Medulla oblongata (tissue), 1 donor: ENCODE results near the gene CCDC87.
"Not testable (repeated sequence)": the region's sequence is repeated elsewhere in the genome, so short reads cannot be mapped to it uniquely, and the experiment has no call there.

Source experiments
- DNase-seq: peaks from one replicate; pipeline ENCODE4 v3.0.0-alpha.2; 2015; ENCODE audit errors: extremely low spot score

The CCDC87 gene

DNA sequence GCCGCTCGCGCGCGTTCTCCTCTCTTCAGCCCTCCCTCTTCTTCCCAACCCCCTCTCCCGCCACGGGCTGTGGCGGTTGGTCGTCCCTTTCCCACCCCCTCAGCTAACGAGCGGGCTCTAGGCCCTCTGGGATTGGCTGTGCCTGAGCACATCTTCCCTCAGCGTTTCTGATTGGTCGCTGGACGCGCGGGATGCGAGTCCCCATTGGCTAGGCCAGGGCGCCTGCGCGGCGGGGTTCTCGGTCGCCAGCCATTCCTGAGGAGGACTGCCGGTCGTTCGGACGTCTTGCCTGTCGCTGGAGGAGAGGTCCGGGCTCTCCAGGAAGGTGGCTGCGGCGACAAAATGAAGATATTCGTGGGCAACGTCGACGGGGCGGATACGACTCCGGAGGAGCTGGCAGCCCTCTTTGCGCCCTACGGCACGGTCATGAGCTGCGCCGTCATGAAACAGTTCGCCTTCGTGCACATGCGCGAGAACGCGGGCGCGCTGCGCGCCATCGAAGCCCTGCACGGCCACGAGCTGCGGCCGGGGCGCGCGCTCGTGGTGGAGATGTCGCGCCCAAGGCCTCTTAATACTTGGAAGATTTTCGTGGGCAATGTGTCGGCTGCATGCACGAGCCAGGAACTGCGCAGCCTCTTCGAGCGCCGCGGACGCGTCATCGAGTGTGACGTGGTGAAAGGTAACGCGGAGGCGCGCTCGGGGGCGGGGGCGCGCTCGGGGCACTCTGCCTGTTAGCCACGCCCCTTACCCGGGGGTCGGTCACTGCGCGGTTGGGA, 23.7 kb upstream of the CCDC87 start, which contains the start of gene RBM14:
TSS of gene RBM14 (plus strand) at position 252 of the 776 bp plus-strand sequence. CDS start at position 343, 91 bp downstream.
- DNase-seq = peak; percentile 100

DNA sequence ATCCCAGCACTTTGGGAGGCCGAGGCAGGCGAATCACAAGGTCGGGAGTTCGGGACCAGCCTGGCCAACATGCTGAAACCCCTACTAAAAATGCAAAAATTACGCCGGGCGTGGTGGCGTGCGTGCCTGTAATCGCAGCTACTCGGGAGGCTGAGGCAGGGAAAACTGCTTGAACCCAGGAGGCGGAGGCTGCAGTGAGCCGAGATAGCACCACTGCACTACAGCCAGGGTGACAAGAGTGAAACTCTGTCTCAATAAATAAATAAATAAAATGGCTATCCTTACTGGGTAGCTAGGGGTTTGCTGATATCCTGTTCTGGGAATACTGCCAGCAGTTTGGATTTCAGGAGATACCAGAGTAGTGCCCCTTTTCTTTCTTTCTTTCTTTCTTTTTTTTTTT, 21.2 kb upstream of the CCDC87 start:
- no peak for DNase-seq

DNA sequence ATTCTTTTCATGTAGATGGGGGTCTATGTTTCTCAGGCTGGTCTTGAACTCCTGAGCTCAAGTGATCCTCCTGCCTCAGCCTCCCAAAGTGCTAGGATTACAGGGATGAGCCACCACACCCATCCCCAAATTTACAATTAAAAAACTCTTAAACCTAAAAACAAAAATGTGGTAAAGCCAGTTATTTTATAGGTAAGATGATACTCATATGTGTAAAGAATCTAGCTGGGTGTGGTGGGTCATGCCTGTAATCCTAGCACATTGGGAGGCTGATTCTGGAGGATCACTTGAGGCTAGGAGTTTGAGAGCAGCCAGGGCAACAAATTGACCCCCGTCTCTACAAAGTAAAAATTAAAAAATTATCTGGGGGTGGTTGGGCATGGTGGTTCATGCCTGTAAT, 19.6 kb upstream of the CCDC87 start:
- no peak for DNase-seq

DNA sequence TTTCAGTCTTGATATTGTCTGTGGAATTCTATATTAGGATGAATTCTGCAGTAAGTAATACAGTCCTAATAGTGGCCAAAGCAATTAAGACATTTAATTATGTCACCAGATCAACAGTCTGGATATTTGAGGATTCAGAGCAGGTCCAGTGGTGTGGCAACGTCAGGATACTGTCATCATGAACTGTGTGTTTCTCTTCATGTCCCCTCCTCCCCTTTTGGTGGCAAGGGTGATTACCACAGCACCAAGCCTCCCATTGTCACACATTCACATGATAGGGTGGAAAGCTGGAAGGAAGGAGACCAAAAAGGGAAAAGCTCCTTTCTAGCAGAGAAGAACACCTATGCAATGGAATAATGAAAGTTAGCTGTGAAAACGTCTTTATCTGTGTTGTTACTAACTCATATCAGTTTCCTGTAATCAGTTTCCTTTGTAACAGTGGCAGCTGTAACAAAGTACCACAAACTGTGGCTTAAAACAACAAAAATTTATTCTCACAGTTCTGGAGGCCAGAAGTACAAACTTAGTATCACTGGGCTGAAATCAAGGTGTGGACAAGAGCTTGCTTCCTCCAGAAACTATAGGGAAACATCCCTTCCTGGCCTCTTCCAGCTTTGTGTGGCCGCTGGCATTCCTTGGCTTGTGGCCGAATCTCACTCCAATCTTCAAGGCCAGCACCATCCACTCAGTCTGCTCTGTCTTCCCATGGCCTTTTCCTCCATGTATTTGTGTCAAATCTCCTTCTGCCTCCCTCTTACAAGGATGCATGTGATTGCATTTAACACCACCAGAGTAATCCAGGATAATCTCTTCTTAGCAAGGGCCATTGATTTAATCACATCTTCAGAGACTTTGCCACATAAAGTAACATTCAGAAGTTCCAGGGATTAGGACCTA, 17.1 kb upstream of the CCDC87 start:
- no peak for DNase-seq

DNA sequence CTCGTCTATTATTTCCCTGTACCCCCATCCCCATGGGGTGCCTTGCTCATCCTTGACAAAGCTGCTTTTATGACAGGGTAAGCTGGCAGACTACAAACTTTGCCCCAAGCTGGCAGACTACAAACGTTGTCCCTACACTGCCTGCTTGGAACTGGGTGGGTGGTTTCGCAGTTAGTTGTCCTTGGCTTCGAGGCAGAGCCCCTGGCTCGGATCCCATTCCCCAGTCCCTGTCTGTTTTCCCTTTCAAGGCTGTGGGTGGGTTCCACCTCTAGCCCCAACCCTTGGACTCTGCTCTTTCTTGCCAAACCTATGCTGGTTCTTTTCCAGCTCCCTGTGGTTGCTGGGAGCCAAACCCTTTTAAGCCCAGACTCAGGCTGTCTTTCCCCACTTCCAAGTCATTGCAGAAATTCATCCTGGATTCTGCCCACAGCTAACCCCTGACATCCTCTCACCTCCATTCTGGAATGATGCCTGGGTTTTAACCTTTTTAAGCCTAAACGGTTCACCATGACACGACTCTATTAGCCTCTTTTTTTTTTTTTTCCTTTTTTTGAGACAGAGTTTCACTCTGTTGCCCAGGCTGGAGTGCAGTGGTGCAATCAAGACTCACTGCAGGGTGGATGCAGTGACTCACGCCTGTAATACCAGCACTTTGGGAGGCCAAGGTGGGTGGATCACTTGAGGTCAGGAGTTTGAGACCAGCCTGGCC, 14.4 kb upstream of the CCDC87 start:
- DNase-seq = peak; percentile 87

DNA sequence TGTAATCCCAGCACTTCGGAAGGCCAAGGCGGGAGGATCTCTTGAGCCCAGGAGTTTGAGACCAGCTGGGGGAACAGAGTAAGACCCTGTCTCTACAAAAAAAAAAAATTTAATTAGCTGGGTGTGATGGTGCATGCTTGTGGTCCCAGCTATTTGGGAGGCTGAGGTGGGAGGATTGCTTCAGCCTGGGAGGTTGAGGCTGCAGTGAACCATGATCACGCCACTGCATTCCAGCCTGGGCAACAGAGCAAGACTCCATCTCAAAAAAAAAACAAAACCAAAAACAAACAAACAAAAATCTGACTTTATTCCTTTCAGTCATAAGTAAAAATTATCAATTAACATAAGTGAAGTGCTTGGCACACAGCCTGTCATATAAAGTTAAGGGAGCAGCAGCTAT, 13.7 kb upstream of the CCDC87 start:
- not testable (repeated sequence) for DNase-seq

DNA sequence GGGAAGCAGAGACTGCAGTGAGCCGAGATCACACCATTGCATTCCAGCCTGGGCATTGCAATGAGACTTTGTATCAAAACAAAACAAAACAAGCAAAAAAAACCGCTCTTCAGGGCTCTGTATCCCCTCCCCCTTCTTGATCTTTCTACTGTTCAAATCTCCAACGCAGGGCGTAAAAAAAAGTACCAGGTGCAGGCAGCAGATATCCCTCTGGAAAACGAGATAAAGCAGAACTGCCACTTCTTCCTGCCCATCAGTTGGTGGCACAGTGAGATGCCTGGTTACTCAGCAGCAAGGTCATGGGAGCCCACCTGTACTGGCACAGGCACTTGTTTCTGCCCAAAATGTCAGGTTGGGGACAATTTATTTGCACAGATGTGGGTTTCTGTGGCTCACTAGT, 11.3 kb upstream of the CCDC87 start:
- no peak for DNase-seq

DNA sequence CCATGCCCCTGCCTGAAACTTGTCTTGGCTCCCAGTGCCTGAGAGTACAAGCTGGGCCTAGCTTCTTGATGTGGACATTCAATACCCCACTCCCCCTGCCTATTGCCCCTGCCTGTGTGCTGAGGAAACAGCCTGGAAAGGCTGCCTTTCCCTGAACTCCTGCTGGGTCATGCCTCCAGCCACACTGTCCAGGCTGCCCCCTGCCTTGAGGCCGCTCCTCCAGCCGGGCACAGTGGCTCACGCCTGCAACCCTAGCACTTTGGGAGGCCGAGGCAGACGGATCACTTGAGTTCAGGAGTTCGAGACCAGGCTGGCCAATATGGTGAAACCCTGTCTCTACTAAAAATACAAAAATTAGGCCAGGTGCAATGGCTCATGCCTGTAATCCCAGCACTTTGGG, 10.2 kb upstream of the CCDC87 start:
- DNase-seq = no peak

DNA sequence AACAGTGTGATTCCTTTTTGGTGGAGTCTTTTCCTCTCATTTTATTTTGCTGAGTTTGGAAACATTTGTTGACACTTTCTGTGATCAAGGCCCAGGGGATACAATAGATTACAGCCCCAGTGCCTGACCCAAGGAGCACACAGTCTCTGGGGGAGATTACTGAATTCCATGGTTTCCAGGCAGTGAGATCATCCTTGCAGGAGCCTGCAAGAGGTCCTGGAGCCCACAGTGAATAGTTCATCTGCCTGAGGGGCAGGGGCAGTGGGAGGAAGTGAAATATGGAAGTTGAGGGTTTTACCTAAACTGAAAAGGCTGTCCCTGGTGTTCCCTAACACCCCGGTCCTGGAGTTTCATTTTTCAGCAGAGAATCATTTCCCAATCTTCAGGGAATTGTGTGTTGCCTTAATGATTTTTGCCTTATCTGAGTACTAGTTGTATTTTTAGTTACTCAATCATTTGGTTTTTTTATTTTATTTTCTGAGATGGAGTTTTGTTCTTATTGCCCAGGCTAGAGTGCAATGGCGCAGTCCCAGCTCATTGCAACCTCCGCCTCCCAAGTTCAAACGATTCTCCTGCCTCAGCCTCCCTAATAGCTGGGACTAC, 7.9 kb upstream of the CCDC87 start:
- DNase-seq = no peak

DNA sequence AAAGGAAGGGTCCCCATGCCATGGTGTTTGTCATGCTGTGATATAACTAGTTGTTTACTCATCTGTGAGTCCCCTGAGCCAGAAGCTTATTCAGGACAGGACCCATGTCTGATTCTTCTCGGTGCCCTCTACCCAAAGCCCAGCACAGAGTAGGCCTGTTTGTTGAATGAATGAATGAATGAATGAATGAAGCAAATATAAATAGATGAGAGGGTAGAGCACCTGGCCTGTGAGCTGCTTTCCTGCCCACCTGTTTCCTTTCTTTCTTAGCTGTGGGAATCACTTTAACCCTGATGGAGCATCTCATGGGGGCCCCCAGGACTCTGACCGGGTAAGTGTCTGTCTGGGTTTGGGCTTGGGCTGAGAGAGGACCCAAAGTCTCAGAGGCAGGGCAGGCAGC, 7.4 kb upstream of the CCDC87 start:
- no peak for DNase-seq

DNA sequence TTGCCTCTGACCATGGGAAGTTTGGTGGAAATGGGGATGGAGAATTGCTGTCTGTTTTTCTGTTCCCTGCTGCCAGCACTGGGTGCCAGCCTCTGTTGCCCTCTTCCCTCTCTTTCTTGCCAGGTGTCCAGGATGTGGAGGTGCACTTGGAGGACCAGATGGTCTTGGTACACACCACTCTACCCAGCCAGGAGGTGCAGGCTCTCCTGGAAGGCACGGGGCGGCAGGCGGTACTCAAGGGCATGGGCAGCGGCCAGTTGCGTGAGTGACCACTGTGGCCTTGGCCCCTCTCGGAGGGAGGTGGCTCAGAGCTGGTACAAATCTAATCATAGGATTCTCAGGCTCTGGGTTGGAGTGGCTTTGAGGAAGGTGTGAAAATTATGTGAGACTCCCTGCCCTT, 6.1 kb upstream of the CCDC87 start:
- no peak for DNase-seq

DNA sequence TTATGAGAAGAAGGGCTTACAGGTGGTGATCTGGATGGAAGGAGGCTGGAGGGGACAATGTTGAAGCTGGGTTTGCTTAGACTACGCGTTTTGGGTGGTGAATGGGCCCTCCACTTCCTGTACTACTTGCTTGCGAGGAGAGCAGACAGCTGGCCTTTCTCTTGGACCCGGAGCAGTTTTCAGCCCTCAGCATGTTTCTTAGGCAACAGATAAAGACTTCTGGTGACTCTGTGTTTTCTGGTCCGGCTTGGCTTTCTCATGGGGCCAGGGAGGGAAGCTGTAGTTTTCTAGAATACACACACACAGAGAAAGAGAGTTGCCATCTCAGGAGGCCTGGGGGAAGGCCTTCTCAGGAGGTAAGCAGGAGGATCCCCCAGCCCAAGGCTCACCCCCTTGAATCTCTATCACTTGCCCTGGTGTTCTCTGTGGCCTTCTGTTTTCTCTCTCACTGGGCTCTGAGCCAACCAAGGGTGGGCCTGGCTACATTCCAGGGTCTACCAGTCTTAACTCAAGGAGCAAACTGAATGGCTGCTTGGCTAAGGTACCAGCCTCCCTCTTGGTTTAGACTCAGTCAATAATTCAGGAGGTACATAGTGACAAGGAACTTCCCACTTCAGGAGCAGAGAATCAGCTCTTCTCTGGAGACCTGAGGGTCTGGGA, 2.5 kb upstream of the CCDC87 start:
- DNase-seq = peak; percentile 65

DNA sequence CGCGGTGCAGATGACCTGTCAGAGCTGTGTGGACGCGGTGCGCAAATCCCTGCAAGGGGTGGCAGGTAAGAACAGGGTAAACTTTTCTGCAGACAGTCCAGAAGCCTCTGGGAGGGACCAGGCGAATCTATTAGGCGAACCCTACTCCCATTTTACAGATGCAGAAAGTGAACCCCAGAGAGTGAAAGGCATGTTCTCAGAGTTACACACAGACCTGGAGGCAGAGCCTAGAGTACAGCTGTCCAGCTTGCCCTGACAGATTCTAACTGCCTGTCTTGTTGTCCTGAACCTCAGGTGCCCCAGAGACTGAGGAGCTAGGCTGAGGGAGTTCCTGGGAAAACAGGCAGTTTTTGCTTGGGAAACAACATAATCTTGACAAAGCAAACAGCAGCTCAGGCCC, 787 bp upstream of the CCDC87 start:
- DNase-seq = no peak

DNA sequence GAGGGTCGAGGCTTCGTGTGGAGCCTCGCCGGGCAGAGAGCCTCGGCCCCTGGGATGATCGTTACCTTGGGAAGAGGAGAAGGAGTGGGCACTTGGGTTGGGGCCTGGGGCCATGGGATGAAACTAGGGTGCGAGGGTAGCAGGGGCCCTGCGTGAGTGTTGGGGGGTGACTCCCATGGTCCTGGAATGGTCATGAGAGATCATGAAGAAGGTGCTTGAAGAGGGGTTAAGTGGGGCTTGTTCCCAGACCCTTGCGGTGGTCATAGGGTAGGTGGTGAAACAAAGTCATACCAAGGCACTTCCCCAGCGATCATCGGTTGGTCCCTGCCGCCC, 406 bp upstream of the CCDC87 start:
- DNase-seq = no peak

DNA sequence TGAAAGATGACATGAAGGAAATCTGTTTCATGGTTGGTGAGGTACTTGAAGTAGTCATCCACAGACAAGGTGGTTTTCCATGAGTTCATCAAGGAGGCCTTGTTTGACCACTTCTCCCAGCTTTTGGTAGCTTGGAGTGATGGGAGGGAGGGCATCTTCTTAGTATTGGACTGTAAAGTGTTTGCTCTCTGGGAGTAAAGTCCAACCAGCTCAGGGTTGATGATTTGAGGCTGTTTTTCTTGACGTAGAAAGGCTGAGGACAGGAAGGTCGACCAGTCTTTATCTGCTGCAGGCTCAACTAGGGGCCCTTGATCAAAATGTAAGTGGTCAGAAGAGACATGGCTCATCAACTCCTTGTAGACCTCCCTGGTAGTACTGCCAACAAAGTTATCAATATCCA, 1.7 kb downstream of the CCDC87 start:
- DNase-seq = no peak

DNA sequence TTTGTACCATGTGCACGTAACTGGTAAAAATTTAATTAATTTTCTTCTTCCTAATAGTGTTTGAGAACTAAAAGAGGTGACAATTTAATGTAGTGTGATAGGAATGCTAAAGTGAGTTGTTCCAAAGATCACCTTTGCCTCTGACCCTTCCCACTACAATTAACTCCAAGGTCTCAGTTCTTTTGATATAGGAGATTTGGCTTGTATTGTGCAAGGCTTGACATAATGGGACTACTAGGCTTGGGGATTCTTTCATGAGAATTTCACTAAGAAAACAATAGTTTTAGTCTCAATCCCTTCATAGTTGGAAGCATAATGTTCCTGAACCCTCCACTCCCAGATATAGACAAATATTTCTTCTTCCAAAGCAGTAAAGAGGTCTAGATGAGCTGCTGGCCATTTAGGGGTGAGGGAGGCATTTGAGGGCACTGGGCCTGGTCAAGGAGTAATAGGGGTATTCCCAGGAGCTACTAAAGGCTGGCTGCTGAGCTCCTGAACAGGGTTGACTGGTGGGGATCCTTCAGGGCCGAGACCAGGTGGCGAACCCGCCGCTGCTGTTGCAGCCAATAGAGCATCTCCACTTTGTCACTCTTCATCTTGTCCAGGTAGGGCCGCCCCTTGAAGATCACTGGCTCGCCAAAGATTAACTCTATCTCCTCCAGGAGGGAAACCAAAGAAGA, 2.7 kb downstream of the CCDC87 start:
- DNase-seq = no peak

DNA sequence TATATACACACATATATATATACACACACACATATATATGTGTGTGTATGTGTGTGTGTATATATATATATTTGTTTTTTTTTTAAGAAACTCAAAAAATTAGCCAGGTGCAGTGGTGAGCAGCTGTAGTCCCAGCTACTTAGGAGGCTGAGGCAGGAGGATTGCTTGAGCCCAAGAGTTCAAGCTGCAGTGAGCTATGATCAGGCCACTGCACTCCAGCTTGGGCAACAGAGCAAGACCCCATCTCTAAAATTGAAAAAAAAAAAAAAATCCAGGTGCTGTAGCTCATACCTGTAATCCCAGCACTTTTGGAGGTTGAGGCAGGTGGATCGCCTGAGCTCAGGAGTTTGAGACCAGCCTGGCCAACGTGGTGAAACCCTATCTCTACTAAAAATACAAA, 3.5 kb downstream of the CCDC87 start:
- DNase-seq = not testable (repeated sequence)

DNA sequence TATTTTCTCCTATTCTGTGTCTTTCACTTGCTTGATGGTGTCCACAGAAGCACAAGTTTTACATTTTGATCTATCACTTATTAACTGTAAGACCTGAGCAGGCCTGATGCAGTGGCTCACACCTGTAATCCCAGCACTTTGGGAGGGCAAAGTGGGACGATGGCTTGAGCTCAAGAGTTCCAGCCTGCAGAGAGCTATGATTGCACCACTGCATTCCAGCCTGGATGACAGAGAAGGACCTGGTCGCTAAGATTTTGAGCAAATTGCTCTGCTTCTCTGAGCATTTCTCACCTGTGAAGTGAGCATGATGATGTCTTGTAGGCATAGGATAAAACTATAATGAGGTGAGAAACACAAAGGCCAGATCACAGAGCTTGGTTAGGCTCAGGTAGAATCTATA, 6.7 kb downstream of the CCDC87 start:
- DNase-seq = no peak

DNA sequence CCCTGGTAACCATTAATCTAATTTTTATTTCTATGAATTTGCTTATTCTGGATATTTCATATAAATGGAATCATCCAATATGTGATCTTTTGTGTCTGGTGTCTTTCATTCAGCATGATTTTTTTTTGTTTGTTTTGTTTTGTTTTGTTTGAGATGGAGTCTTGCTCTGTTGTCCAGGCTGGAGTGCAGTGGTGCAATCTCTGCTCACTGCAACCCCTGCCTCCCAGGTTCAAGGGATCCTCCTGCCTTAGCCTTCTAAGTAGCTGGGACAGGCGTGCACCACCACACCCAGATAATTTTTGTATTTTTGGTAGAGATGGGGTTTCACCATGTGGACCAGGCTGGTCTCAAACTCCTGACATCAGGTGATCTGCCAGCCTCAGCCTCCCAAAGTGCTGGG, 7.4 kb downstream of the CCDC87 start:
- DNase-seq = not testable (repeated sequence)

DNA sequence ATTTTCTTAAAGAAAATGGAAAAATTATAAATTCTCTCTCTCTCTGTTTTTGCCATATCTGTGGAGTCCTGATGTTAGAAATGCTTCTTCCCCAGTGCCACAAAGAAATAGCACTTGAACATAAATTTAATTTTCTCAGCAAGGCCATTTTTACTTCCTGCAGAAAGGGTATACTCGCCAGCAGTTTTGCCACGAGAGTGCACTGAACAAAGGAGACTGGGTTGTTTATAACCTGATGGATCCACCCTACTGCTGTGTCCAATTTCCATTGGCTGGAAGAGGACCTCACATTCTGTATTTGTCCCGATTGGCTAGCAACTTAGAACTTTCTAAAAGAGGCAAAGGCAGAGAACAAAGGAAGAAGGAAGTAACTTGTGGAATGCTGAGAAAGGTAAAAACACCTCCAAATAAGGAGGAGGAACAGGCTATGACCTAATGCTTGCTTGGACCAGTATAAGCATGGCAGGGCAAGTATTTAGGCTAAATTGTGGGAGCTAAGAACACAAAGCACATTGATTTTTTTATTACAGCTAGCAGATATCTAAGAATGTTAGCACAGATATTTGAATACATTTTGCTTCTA, 10.2 kb downstream of the CCDC87 start:
- not testable (repeated sequence) for DNase-seq

DNA sequence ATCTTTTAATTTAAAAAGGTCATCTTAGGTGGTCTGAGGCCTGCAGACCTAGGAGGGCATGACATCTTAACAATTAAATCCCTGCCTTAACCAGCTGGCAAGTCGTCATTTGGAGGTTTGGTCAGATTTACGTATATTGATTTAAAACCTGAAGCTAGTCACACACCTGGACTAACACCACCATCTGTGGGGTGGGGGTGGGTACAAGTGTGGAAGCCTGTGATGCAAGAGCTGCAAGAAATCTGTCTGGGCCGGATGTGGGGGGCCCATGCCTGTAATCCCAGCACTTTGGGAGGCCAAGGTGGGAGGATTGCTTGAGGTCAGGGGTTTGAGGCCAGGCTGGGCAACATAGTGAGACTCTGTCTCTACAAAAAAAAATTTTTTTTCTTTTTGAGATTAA, 11.6 kb downstream of the CCDC87 start:
- no peak for DNase-seq
